GM12874 (cell line): ENCODE results near the gene REC8.

Source experiments
- TF ChIP-seq, protein P1 (sequence below): IDR thresholded peaks from 2 replicates; pipeline ENCODE4 v1.5.1; 2011; ENCODE audit warnings: low read depth, mild to moderate bottlenecking, control low read depth, low read length, moderate library complexity; ENCODE audit not compliant: insufficient read depth

Gene REC8

DNA sequence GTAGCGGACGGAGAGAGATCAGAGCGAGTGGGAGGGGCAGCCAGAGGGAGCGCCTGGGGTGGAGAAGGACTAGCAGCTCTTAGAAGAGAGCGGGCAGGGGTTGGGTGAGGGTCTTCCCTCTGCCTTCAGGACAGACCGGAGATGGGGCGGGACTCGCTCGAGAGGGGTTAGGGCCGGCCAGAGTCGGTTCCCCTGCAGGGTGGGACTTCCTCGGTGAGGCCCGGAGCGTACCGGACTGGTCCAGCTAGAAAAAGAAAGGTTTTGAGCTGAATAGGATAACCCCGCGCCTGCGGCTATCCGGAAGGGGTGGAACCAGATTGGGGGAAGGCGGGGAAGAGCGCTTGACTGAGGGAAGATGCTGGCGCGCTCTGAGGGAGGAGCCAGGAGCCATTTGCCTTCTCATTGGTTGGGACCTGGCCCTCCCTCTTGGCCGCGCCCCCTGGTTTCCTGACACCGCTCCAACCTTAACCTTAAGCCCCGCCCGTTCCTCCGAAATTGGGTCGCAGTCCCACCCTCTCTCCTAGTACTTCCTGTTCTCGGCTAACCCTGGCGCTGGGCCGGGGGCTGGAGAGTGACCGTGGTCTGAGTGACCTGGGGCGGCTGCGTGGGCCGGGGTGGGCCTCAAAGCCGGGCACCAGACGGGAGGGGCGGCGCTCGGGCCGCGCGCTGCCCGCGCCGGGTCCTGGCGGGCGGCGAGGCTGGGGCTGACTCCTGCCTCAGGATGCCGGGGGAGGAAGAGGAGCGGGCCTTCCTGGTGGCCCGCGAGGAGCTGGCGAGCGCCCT, 24.7 kb upstream of the REC8 start, which contains the start of gene RNF31:
Gene RNF31 (plus strand): TSS at position 521 of the 783 bp plus-strand sequence. CDS start 201 bp downstream, at position 722.
- TF ChIP-seq, protein P1, sequence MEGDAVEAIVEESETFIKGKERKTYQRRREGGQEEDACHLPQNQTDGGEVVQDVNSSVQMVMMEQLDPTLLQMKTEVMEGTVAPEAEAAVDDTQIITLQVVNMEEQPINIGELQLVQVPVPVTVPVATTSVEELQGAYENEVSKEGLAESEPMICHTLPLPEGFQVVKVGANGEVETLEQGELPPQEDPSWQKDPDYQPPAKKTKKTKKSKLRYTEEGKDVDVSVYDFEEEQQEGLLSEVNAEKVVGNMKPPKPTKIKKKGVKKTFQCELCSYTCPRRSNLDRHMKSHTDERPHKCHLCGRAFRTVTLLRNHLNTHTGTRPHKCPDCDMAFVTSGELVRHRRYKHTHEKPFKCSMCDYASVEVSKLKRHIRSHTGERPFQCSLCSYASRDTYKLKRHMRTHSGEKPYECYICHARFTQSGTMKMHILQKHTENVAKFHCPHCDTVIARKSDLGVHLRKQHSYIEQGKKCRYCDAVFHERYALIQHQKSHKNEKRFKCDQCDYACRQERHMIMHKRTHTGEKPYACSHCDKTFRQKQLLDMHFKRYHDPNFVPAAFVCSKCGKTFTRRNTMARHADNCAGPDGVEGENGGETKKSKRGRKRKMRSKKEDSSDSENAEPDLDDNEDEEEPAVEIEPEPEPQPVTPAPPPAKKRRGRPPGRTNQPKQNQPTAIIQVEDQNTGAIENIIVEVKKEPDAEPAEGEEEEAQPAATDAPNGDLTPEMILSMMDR = no peak

DNA sequence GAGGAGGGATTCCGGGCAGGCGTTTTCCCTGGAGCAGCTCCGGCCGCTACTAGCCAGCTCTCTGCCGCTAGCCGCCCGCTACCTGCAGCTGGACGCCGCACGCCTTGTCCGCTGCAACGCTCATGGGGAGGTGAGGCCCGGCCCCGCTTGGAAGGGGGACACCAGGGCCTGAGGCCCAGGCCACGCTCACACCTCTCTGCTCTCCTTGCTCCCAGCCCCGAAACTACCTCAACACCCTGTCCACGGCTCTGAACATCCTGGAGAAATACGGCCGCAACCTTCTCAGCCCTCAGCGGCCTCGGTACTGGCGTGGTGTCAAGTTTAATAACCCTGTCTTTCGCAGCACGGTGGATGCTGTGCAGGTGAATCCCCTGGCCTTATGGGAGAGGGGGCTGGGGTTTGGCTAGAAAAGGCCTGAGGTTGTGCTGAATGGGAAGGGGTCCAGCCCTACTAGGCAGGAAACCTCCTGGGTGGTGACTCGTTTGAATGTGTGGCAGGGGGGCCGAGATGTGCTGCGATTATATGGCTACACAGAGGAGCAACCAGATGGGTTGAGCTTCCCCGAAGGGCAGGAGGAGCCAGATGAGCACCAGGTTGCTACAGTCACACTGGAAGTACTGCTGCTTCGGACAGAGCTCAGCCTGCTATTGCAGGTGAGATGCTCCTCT, 24.0 kb upstream of the REC8 start:
- TF ChIP-seq, protein P1 = no peak

DNA sequence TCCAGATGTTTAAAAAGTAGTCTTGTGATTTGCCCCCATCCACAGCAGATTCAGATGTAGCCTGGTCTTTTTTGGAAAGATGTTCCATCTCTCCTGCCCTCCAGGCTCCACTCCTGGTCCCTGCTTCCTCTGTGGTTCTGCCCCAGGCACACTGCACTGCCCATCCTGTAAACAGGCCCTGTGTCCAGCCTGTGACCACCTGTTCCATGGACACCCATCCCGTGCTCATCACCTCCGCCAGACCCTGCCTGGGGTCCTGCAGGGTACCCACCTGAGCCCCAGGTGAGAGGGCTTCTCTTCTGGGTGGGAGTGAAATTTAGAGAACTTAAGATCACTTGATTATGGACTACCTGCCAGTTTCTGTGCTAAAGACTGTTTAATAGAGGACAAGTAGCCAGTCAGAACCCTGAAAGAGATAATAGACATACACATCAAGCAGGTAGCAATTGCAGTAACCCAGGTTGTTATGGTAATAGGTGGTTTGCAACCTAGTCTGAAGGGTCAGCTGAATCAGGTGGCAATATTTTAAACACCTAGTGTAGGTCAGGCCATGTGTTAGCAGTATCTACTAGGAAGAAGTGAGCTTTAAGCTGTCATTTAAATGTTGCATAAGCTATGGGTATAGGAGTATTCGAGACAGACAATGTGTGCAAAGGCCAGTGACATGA, 22.4 kb upstream of the REC8 start:
- TF ChIP-seq, protein P1 = no peak

DNA sequence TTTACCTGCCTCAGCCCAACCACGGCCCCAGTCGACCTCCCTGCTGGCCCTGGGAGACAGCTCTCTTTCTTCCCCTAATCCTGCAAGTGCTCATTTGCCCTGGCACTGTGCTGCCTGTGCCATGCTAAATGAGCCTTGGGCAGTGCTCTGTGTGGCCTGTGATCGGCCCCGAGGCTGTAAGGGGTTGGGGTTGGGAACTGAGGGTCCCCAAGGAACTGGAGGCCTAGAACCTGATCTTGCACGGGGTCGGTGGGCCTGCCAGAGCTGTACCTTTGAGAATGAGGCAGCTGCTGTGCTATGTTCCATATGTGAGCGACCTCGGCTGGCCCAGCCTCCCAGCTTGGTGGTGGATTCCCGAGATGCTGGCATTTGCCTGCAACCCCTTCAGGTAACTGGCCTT, 21.8 kb upstream of the REC8 start:
- TF ChIP-seq, protein P1 = no peak

DNA sequence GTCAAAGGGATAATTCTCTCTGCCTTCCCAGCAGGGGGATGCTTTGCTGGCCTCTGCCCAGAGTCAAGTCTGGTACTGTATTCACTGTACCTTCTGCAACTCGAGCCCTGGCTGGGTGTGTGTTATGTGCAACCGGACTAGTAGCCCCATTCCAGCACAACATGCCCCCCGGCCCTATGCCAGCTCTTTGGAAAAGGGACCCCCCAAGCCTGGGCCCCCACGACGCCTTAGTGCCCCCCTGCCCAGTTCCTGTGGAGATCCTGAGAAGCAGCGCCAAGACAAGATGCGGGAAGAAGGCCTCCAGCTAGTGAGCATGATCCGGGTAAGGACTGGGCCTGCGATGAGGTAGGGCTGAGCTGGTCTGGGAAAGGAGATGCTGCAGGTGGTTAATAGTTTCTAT, 21.3 kb upstream of the REC8 start:
- TF ChIP-seq, protein P1 = no peak

DNA sequence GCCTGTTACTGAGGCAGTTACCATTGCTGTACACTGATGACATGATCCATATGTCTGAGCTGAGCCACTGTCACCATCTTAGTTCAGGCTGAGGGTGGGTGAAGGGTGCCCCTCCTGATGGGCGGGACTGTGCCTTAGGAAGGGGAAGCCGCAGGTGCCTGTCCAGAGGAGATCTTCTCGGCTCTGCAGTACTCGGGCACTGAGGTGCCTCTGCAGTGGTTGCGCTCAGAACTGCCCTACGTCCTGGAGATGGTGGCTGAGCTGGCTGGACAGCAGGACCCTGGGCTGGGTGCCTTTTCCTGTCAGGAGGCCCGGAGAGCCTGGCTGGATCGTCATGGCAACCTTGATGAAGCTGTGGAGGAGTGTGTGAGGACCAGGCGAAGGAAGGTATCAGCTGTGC, 20.9 kb upstream of the REC8 start:
- TF ChIP-seq, protein P1 = no peak

DNA sequence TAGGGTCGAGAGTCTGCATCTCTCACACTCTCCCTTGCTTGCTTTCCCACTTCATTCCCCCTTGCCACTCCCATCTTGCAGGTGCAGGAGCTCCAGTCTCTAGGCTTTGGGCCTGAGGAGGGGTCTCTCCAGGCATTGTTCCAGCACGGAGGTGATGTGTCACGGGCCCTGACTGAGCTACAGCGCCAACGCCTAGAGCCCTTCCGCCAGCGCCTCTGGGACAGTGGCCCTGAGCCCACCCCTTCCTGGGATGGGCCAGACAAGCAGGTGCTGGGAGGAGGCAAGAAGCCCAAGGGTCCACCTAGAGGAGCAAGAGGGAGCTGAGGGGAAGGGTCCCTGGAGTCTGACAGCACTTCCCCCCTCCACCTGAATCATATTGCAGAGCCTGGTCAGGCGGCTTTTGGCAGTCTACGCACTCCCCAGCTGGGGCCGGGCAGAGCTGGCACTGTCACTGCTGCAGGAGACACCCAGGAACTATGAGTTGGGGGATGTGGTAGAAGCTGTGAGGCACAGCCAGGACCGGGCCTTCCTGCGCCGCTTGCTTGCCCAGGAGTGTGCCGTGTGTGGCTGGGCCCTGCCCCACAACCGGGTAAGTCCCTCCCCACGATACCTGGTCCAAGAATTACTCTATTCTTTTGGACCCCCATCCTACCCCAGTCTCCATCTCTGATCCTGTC, 20.3 kb upstream of the REC8 start:
- TF ChIP-seq, protein P1 = no peak
